Glutamatergic neuron (in vitro differentiated cells): ENCODE measurements around the gene SDHB. TPM values are rescaled to one million over a fixed set of nuclear protein-coding genes. Genes with fewer than 3 reads are reported as not detected.

ENCODE experiments used
- DNase-seq: peaks from one replicate; pipeline ENCODE4 v3.0.0; 2022
- H3K27ac Mint-ChIP-seq: one replicate; pipeline ENCODE4 v1.8.0; 2020; ENCODE audit warnings: mild to moderate bottlenecking, mixed read lengths, inconsistent platforms; ENCODE audit not compliant: unreplicated experiment
- H3K27me3 Mint-ChIP-seq: one replicate; pipeline ENCODE4 v1.8.0; 2020; ENCODE audit warnings: mild to moderate bottlenecking, moderate library complexity, mixed read lengths, inconsistent platforms; ENCODE audit not compliant: unreplicated experiment
- H3K36me3 Mint-ChIP-seq: one replicate; pipeline ENCODE4 v1.8.0; 2020; ENCODE audit warnings: mild to moderate bottlenecking, mixed read lengths, inconsistent platforms; ENCODE audit not compliant: unreplicated experiment
- H3K4me1 Mint-ChIP-seq: one replicate; pipeline ENCODE4 v1.8.0; 2020; ENCODE audit warnings: mild to moderate bottlenecking, low read depth, mixed read lengths, inconsistent platforms; ENCODE audit not compliant: unreplicated experiment
- H3K4me3 Mint-ChIP-seq: one replicate; pipeline ENCODE4 v1.8.0; 2020; ENCODE audit warnings: mild to moderate bottlenecking, mixed read lengths, inconsistent platforms; ENCODE audit not compliant: unreplicated experiment
- H3K9me3 Mint-ChIP-seq: one replicate; pipeline ENCODE4 v1.8.0; 2020; ENCODE audit warnings: mild to moderate bottlenecking, moderate library complexity, mixed read lengths, inconsistent platforms; ENCODE audit not compliant: unreplicated experiment
- long read RNA-seq: library from polyadenylated mRNA; unstranded; transcript quantifications from one replicate; pipeline ENCODE4 v2.0.0, GENCODE V29; 2020; ENCODE audit not compliant: unreplicated experiment
- total RNA-seq: library from RNA; stranded (reverse); fragmentation: NEBNext Ultra II Directional; extraction: Animal tissue kit (Norgen Biotek cat#: 25700); gene quantifications from one replicate; pipeline ENCODE4 v1.2.1, GENCODE V29; 2021; ENCODE audit not compliant: unreplicated experiment
- TF ChIP-seq, protein P1 (sequence below): fragments of 200-600 bp; sonication (generic); IDR thresholded peaks from one replicate; pipeline ENCODE4 v1.5.0; 2021; ENCODE audit not compliant: partially characterized antibody, unreplicated experiment

The SDHB gene
- 58.9 TPM for total RNA-seq
- long read RNA-seq, transcript SDHB-201 (8 exons, 1,153 nt): major isoform, 50 of 53 reads
- long read RNA-seq, partial matches to known transcripts: 3 of 53 reads
- long read RNA-seq, other reads (novel, unspliced or antisense): 0 of 53 reads

DNA sequence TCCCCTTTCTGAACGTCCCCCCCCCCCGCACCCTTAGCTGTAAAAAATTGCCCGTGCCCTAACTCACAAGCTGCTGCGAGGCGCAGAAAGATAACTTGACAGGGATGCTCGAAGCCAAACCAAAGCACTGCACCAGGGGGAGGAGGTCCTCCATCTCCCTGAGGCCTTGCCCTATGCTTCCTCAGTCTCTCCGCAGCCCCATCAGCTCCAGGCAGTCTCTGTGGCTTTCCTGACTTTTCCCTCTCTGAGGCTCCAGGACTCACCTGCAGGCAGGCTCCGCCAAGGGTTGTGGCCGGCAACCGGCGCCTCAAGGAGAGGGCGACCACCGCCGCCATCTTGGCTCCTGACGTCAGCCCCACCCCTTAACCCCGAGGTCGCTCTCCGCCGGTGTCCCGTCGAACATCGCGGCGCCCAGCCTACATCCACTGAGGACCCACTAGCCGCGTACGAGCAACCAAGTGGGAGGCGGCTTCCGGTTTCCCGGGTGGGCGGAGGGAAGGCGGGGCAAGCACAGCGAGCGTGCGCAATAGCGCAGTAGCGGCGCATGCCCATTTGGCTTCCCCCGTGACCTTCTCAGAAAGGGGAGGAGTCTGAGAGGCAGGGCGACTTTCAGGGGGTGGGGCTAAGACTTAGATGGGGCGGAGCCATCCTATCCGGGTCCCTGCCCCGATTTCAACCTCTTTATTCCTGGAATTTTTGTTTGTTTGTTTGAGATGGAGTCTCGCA, at the start of gene SDHB:
SDHB (minus strand) TSS at position 348 of the 726 bp plus-strand sequence; CDS start at position 335, 13 bp downstream.
- H3K4me3 Mint-ChIP-seq: peak within 1 kb of the TSS; percentile 90
- peak; percentile 99 for DNase-seq
- no peaks in the 10 kb centered on the region for H3K36me3 Mint-ChIP-seq

DNA sequence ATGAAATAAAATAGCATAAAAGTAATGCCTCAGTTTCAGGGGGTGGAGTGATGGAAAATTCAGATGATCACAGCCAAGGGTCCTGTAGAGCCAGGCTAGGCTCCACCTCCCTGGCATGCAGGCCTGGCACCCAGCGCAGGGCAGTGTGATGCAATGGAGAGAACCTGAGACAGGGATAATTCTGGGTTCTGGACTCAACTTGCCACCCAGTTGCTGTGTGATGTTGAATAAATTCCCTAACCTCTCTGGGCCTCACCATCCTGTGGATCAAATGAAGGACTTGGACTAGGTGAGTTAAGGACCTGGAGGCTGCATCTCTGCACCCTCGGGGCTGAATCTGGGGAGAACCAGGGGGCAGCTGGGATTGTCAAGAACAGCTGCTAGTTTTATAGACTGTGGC, 48.4 kb upstream of the SDHB start:
- H3K4me3 Mint-ChIP-seq: no peak overlapping the region
- no peaks in the 10 kb centered on the region for H3K36me3 Mint-ChIP-seq
- no peaks in the 10 kb centered on the region for H3K9me3 Mint-ChIP-seq
- H3K27ac Mint-ChIP-seq: no peak overlapping the region
- DNase-seq: no peak
- peaks cover 6% of the 10 kb centered on the region for H3K27me3 Mint-ChIP-seq
- TF ChIP-seq, protein P1, sequence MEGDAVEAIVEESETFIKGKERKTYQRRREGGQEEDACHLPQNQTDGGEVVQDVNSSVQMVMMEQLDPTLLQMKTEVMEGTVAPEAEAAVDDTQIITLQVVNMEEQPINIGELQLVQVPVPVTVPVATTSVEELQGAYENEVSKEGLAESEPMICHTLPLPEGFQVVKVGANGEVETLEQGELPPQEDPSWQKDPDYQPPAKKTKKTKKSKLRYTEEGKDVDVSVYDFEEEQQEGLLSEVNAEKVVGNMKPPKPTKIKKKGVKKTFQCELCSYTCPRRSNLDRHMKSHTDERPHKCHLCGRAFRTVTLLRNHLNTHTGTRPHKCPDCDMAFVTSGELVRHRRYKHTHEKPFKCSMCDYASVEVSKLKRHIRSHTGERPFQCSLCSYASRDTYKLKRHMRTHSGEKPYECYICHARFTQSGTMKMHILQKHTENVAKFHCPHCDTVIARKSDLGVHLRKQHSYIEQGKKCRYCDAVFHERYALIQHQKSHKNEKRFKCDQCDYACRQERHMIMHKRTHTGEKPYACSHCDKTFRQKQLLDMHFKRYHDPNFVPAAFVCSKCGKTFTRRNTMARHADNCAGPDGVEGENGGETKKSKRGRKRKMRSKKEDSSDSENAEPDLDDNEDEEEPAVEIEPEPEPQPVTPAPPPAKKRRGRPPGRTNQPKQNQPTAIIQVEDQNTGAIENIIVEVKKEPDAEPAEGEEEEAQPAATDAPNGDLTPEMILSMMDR: no peak
- peaks cover 12% of the 10 kb centered on the region for H3K4me1 Mint-ChIP-seq

More for the DNA sequence above, at the start of gene SDHB:
- Mint-ChIP-seq H3K4me1 (no peaks in the 10 kb centered on the region), H3K9me3 (no peaks in the 10 kb centered on the region), H3K27ac (peak within 1 kb of the TSS; percentile 83), H3K27me3 (peaks cover 4% of the 10 kb centered on the region)
- TF ChIP-seq, protein P1: no peak

DNA sequence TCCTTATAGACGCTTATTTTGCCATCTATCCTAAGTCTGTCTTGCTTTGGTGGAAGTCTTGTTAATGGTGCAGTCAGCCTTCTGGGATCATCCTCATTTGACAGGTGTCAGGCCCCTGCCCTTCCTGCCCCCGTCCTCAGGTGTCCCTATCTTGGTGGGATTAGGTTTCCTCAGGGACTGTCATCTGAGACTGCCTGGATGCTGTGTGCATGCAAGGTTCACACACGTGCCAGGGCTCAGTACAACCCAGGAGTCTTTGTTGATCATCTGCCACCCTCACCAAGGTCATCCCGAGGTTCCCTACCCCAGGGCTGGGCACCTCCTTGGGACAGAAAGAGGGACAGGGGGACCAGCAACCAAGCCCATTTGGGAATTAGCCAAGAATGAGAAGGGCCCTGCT, 47.4 kb upstream of the SDHB start:
- peaks cover 2% of the 10 kb centered on the region for H3K27me3 Mint-ChIP-seq
- no peak for DNase-seq
- H3K27ac Mint-ChIP-seq: no peak overlapping the region
- TF ChIP-seq, protein P1: no peak
- no peaks in the 10 kb centered on the region for H3K36me3 Mint-ChIP-seq
- no peak overlapping the region for H3K4me3 Mint-ChIP-seq
- H3K4me1 Mint-ChIP-seq: peaks cover 12% of the 10 kb centered on the region
- H3K9me3 Mint-ChIP-seq: no peaks in the 10 kb centered on the region

DNA sequence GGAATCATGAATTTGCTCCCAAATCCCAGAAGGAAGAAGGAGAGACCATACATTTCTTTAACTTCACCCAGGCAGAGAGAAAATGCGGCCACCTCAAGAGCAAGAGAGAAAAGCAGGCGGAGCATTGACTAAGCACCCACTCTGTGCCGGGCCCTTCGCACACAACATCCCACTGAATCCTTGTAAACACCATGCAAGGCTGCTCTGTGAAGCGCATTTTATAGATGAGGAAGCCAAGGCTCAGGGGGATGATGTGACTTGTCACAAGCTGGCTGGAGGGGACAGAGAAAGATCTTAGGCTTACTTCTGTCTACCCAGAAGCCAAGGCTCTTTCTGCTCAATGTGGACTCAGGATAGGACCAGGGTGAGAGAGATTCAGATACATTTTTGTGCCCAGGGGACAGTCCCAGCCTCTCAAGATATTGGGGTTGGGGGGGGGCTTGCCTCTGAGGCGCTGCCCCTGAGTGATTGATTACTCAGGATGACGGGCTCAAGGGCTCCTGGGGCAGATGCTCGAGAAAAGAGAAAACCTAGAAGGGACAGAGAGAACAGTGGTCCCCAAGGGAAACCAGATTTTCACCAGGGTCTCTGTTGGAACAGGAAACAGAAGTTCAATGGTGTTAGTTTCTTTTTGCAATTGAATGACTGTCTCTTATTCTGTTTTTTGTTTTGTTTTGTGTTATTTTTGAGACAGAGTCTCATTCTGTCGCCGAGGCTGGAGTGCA, 45.9 kb upstream of the SDHB start:
- H3K9me3 Mint-ChIP-seq: peaks cover 1% of the 10 kb centered on the region
- TF ChIP-seq, protein P1: no peak
- no peak overlapping the region for H3K4me3 Mint-ChIP-seq
- no peaks in the 10 kb centered on the region for H3K36me3 Mint-ChIP-seq
- H3K27ac Mint-ChIP-seq: no peak overlapping the region
- peaks cover 2% of the 10 kb centered on the region for H3K27me3 Mint-ChIP-seq
- DNase-seq: no peak
- peaks cover 12% of the 10 kb centered on the region for H3K4me1 Mint-ChIP-seq
